Measurements from ENCODE around the gene BCL2L1.
"Not testable (repeated sequence)": the region's sequence is repeated elsewhere in the genome, so short reads cannot be mapped to it uniquely, and the experiment has no call there.

BCL2L1 gene

GRCh38 chr20:31673943-31674463 is 48.7 kb downstream of the BCL2L1 start:
- DNase-seq = no peak

GRCh38 chr20:31673435-31673834 is 49.2 kb downstream of the BCL2L1 start:
- DNase-seq = no peak

GRCh38 chr20:31671324-31671723 is 51.3 kb downstream of the BCL2L1 start:
- no peak for DNase-seq

- DNase-seq = no peak
These were observed 52.1 kb downstream of the BCL2L1 start for GRCh38 chr20:31670371-31671228.

GRCh38 chr20:31669876-31670275 is 52.8 kb downstream of the BCL2L1 start:
- no peak for DNase-seq

- DNase-seq = not testable (repeated sequence)
These were observed 53.7 kb downstream of the BCL2L1 start for GRCh38 chr20:31668944-31669343.

GRCh38 chr20:31667315-31668285 is 55.1 kb downstream of the BCL2L1 start:
- no peak for DNase-seq

GRCh38 chr20:31666258-31667042 is 56.2 kb downstream of the BCL2L1 start:
- no peak for DNase-seq

- DNase-seq = no peak
These were observed 56.9 kb downstream of the BCL2L1 start for GRCh38 chr20:31665753-31666152.

- DNase-seq = no peak
These were observed 57.8 kb downstream of the BCL2L1 start for GRCh38 chr20:31664696-31665354.

- no peak for DNase-seq
These were observed 58.6 kb downstream of the BCL2L1 start for GRCh38 chr20:31663838-31664695.

GRCh38 chr20:31663524-31663837 is 59.2 kb downstream of the BCL2L1 start:
- DNase-seq = no peak

GRCh38 chr20:31662372-31662854 is 60.3 kb downstream of the BCL2L1 start:
- DNase-seq = no peak

- DNase-seq = peak; percentile 64 to 68
These were observed 60.9 kb downstream of the BCL2L1 start for GRCh38 chr20:31661625-31662371.

- no peak for DNase-seq
These were observed 68.1 kb downstream of the BCL2L1 start for GRCh38 chr20:31654534-31654933.

GRCh38 chr20:31653561-31653960 is 69.1 kb downstream of the BCL2L1 start:
- peak; percentile 73 to 83 for DNase-seq

- peak; percentile 95 to 100 for DNase-seq
These were observed 69.7 kb downstream of the BCL2L1 start for GRCh38 chr20:31652917-31653396.

GRCh38 chr20:31648104-31648503 is 74.6 kb downstream of the BCL2L1 start:
- DNase-seq = not testable (repeated sequence)

GRCh38 chr20:31644701-31645100 is 78.0 kb downstream of the BCL2L1 start:
- peak in 1 of 2 experiments; percentile 37 for DNase-seq

- DNase-seq = no peak
These were observed 79.1 kb downstream of the BCL2L1 start for GRCh38 chr20:31643522-31643921.
